Posterior cingulate gyrus (tissue), 11 donors: ENCODE data around the gene RGS19.

ENCODE experiments used
- DNase-seq, 10 donors: peaks; one replicate each; pipeline versions ENCODE4 v3.0.0 to v3.0.0-alpha.2; 2020 to 2021; ENCODE audit warnings: mixed read lengths in 3 of 10
- intact Hi-C: fragments of 100-400 bp; cut with DNase I; formaldehyde crosslinking; loops from one replicate; pipeline ENCODE4 v1.15.1; 2023

The RGS19 gene

DNA sequence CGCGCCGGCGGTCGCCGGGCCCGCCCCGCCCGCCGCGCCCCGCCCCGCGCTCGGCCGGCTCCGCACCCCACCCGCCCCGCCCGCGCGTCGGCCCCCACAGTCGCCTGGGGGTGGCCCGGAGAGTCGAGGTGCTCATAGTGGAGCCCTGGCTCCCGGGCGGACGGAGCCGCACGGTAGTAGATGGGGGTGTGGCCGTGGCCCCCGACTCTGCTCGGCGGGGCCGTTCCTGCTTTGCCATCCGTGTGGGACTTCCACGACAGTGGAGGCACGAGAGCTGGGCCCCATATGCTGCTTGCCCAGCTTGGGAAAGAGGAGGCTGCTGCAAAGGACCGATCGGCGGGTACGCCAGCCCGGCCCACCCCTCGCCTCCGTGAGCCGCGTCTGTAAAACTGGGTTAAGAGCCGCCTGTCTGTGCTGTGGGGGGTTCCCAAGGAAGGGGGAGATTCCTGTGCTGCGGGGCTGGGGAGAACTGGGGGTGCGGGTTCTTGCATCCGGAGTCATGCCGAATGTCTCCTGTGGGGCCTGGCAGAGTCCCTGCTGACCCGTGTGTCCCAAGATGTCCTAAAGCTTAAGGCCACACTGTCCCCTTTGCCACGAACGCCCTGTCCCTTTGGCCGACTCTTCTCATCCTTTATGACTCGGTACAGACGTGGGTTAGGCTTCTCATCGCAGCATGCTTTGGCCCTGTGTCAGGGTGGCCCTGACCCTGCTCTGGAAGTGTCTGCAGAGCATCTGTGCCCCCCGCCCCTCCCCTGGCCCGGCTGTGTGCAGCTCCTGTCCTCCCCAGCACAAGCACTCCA, 895 bp upstream of the RGS19 start, which contains the start of gene OPRL1:
OPRL1 (plus strand) TSS at position 70 of the 800 bp plus-strand sequence. CDS start 12,639 bp downstream, outside the sequence.
- intact Hi-C loops: no loop called here
- no peak for DNase-seq

DNA sequence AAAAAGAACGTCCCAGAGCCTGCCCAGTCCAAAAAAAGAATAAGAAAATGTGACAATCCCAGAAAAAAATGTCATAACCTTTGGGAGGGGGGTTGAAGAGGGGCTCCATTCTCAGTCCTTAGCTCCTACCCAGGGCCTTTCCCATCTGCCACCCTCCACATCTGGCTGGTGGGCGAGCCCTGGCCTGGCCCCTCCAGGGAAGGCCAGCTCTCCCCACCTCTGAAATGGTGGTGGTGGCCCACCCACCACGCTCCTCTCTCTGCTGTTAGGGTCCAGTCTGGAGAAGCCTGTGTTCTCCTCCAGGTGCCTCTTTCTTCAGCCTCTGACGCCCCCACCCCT, 415 bp downstream of the RGS19 start:
- no peak for DNase-seq
- intact Hi-C loops: no loop called here

DNA sequence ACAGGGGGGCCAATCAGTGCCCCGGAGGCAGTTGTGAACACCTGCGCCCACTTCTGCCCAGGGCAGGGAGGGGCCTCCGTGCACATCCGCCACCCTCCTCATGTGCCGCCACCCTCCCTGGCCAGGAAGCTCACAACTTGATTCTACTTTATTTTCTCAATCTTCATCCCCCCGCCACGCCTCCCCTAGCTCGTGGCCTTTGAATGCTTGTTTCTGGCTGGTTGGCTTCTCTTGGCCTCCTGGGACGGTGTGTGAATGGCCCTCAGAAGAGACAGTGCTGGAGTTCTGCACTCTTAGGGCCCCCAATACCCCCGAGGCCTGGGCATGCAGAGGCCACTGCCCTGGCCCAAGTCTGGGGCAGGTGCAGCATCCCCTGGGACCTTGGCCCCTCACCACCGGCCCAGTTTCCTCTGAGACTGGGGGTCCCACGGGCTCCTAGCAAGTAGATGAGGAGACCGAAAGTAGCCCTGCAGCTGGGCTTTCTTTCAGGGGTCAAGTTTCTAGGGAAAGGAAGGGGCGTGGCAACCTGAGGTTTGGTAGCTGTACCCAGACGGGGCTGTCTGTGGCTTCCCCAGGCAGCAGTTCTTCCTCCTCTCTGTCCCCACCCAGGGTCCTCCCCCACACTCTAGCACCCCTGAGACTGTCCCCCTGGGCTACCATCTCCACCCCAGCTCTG, 1.3 kb downstream of the RGS19 start:
- no peak for DNase-seq
- intact Hi-C loops: no loop called here

DNA sequence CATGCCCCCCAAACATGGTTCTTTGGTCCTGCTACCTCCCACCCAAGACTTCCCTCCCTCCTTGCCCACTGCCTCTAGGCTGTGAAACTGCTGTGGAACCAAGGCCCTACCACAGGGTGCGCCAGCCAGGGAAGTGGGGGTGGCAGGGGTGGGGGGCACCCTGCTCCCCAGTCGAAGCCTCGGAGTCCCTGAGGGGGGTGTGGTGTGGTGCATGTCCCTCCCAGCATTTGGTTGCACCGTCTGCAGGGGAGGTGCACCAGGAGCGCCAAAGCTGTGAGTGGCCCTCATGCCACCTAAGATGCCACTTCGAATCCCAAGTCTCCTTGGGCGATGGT, 1.8 kb downstream of the RGS19 start:
- intact Hi-C loops: no loop called here
- DNase-seq: no peak

DNA sequence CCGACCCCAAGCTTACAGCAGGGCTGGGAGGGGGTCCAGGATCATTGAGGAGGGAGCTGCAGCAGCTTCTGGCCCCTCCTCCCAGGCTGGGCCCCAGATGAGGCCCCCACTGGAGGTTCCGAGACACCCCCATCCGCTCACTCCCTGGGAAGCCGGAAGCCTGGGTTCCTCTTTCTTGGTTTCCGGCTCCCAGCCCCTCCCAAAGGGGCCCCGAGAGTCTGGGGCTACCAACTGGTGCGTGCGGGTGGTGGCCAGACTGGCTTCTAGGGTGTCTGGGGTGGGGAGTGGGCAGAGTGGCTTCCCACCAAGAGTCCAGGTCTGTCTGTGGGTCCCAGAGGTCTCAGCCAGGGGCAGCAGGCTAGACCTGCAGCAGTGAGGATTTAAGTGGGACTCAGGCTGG, 2.2 kb downstream of the RGS19 start:
- DNase-seq: peak in 1 of 10 donors; percentile 91
- intact Hi-C loops: no loop called here

DNA sequence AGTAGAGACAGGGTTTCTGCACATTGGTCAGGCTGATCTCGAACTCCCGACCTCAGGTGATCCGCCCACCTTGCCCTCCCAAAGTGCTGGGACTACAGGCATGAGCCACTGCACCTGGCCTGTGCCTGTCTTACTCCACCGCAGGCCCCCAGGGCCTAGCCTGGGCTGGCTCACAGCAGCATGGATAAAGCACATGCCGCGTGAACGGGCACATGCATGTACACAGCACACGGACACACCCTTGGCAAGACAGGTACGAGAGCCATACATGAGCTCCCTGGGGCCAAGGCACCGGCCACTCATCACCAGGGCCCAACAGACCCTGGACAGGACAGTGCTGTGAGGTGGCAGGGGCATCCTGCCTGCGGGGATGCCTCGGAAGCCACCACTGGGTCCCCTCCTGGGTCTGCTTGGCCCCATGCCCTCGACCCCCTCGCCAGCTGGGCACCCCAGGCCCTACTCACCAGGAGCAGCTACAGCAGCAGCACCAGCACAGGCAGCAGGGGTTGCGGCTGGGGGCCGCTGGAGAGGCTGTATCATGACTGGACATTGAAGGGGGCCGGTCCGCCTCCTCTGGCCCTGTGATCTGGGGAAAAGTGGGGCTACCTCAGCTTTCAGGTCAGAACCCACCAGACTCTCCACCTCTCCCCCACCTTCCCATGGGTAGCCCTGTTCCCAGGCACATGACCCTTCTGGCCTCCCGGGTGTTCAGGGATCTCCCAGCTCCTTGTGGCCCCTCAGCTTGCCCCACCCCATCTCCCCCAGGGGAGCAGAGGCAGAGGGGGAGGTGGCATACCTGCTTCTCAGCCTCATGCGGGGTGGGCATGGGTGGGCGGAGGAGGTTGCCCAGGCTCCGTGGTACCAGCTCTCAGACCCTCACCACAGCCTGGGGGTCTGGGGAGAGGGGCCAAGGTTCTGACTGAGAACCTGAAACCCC, 3.0 kb downstream of the RGS19 start:
- DNase-seq: no peak
- intact Hi-C loops: no loop called here

DNA sequence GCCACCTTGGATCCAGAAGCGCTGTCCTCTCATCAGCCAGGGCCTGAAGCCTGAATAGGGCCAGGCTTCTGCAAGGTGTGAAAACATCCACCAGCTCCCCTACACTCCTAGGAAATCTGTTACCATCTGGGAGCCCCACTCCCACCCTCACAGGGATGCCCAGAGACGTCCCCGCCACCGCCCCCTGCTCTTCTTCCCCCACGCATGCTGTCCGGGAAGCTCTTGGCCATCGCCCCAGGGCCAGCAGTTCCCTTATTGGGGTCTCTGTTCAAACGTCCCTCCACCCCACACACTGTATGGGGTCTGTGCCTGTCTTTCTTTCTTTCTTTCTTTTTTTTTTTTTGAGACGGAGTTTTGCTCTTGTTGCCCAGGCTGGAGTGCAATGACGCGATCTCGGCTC, 3.8 kb downstream of the RGS19 start:
- intact Hi-C loops: no loop called here
- DNase-seq: no peak

DNA sequence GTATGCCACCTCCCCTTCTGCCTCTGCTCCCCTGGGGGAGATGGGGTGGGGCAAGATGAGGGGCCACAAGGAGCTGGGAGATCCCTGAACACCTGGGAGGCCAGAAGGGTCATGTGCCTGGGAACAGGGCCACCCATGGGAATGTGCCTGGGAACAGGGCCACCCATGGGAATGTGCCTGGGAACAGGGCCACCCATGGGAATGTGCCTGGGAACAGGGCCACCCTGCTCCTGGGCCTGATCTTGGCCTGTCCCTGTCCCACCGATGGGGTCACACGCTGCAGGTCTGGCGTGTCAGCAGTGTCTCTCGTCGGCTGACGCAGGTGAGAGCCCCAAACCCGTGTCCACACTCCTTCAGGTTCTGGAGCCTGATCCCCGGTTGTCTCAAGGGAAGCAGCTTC, 4.4 kb downstream of the RGS19 start:
- DNase-seq: no peak
- intact Hi-C loops: no loop called here

DNA sequence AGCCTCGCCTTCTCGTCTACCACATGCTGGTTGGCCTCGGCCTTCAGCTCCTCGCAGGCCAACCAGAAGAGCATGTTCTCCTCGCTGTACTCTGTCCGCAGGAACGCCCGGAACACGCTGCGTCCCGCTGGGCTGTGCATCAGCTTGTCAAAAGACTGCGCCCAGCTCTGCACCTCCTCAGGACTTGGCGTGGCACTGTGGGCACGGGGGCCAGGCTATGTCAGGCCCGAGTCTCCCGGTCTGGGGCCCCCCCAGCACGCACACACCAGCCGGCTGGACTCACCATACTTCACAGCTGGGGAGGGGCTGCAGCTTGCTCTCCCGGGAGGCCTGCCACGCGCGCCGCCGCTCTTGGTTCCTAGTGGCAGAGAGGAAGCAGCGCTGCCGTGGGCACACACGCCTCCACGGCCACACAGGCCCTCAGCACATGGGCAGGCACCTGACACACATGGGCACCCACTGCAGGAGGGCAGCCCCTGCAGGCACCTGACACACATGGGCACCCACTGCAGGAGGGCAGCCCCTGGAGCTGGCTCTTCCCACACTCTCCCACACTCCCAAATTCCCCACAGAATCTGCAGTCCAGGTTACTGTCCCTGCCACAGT, 5.0 kb downstream of the RGS19 start:
- no peak for DNase-seq
- intact Hi-C loops: no loop called here

DNA sequence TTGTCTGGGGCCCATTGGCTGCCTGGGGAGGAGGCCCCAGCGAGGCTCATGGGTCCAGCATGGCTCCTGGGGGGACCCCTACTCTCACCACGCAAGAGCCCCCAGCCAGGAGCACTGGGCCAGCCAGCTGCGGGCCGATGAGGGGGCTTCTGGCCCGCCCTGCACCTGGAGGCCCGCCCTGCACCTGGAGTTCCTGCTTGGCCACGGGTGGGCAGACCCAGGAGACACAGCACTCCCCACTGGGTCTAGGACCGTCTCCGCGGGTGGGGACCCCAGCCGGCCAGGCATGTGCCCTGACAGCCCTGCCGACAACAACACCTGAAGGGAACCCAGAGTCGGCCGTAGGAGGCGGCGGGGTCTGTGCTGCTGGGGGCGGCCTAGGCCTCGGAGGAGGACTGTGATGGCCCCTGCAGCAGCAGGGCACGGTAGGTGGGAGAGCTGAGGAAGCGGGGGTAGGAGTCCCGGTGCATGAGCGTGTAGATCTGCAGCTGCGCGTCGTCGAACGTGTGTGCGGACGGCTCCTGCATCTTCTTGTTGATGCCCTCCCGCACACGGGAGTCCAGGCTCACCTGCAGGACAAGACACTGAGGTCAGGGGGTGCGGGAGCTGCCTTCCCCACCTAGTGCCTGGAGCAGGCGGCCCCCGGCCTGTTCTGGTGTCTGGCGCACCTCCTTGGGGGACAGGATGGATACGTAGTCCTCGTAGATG, 5.7 kb downstream of the RGS19 start:
- DNase-seq: no peak
- intact Hi-C loops: no loop called here

DNA sequence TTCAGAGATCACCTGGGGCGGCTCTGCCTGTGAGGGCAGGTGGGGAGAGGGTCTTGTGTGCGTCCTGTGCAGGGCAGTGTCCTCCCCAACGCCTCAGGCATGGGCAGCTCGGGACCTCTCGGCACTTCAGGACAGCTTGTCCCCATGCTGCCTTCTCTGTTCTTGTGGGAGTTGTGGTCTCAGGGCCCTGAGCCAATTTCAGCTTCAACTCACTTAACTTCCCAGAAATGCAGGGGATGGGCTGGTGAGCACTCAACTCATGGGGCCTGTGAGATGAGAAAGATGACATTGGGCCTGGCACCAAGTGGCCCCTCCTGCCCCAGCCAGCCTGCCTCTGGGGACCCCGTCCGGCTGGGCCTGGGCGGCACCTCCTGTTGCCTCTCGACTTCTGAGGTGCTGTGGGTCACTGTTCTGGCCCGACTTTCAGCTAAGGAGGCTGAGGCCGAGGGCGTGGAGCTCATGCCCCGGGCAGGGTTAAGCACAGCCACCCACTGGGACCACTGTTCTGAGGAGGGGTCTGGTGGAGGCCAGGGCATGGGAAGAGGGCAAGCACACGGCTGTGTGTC, 6.7 kb downstream of the RGS19 start:
- DNase-seq: no peak
- intact Hi-C loops: no loop called here

DNA sequence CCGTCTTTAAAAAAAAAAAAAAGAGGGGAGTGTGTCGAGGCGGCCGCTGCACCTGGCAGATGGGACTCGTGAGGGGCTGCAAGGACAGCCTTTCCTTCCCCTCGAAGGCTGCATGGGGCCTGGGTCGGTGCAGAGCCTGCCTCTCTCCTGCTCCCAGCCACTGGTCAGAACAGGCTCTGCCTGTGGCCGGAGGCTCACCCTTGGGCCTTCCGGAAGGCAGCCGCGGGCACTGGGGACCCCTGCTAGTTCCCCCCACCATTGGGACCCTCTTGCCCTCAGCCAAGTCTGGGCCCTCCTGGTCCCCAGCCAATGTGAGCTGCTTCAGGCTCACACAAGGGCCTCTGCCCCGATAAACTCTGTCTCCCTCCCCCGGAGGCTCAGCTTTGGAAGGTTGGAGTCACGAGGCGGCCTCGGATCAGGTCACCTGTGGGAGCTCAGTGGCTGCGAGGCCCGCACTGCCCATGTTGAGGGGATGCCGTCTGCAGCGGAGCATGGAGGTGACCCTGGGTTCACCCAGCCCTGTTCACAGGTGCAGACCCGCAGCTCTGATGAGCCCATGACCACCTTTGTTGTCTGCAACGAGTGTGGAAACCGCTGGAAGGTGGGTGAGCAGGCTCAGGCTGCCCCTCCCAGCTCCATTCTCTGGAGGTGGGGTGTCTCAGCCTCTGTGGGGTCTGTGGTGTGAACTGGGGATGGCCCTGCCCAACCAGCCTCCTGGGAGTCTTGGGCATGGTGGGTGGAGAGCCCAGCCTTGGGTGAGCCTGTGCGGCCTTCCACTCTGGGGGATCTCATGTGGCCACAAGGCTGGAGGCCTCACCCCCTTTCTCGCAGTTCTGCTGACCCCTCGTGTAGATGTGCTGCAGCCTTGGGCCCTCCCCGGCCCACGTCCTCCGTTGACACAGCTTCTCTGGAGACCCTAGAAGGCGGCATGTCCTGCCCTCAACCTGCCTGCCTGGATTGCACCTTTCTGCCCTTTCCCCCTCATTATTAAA, 7.7 kb downstream of the RGS19 start:
- DNase-seq: no peak
- intact Hi-C loops: no loop called here

DNA sequence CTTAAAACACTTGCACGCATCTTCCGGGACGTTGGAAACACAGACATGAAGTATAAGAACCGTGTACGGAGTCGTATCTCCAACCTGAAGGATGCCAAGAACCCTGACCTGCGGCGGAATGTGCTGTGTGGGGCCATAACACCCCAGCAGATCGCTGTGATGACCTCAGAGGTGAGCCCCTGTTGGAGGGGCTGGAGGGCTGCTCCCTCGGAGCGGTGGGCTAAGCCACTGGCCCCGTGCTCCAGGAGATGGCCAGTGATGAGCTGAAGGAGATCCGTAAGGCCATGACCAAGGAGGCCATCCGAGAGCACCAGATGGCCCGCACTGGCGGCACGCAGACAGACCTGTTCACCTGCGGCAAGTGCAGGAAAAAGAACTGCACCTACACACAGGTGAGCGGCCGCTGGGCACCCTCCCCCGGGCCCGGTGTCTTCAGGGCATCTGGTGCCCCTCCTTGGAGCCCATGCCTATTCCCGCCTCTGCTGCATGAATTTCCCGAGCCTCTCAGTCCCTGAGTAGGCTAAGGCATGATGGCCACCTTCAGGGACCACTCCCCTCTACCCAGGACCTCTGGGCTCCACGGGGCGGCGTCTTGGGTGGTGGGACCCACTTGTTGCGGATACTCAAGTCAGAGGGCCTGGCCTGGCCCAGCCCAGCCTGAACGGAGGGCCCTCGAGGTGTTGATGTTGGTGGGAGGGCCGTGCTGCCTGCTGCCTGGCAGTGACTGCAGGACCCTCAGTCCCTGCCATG, 8.9 kb downstream of the RGS19 start:
- intact Hi-C loops: no loop called here
- no peak for DNase-seq

DNA sequence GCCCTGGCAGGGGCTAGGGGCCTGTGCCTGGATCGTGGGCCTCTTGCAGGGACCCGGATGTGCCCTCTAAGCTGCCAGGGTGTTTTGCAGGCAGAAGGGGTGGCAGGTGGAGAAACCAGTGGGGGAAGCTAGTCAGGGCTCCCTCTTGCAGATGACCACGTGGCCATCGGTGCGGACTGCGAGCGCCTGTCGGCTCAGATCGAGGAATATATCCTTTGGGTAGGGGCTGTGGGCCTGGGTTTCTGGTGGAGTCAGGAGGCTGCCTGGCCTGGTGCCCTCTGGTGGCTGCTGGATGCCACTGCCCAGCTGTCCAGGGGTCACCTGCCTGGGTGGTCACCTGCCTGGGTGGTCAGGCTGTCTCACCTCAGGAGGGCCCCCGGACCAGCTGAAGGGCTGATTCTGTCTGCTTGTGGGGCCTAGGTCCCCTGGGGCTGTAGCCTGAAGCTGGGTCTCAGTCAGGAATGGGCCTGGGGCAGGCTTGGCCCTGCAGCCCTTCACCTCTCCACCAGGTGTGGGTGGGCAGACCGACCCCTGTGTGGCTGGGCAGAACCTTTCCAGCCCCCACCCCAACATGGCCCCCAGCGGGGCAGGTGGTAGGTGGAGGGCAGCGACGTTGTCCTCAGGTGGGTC, 9.6 kb downstream of the RGS19 start:
- DNase-seq: no peak

DNA sequence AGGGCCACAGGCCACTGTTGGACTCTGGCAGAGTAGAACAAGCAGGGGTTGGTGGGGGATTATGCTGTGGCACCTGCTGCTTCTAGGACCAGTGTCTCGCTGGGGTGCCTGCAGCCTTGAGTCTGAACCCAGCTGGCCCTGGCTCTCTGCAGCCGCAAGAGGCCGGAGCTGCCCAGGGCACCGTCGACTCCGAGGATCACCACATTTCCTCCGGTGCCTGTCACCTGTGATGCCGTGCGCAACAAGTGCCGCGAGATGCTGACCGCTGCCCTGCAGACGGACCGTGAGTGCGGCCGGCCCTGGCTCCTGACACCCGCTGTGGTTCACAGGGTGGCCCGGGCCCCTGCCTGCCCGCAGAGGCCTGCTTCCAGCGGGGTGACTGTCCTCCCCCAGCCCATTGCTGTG, 10.1 kb downstream of the RGS19 start:
- DNase-seq: no peak
- intact Hi-C loops: no loop called here

More for the DNA sequence above, 9.6 kb downstream of the RGS19 start:
- intact Hi-C loops: no loop called here

DNA sequence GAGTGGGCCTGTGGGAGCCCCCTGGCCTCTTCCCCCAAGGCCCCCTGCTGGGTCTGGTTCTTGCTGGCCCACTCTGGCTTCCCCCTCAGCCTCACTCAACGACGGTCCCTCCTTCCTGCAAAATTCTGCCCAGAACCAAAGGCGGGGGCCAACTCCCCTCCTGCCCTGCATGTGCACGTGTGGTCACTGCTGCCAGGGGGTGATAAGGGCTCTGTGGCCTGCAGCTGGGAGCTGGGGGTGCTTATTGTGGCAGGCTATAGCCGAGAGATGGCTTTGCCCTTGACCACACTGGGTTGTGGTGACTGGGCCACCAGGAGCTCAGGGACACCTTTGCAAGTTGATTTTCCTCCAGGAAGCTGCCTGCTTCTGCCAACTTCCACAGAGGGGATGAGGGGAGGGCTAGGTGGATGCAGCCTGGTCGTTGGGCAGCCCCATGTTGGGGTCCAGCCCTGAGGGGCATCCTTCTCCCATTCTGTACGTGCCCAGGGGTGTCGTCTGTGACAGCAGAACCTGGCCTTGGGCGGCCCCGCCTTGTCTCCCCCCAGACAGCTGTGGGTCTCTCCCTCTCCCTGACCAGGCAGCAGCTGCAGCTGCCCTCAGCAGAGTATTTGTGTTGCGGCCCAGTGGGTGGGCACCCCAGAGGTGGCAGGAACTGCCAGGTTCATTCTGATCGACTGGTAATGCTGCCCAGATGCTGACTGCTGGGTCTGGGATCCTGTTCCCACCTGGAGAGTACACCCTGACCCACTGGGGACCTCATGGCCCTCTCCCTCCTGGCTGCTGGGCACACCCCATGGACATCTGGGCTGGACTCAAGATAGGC, 10.7 kb downstream of the RGS19 start:
- intact Hi-C loops: no loop called here
- no peak for DNase-seq
